IPS DF 6.9 (cell line): ENCODE results near the gene CCDC78.

Experiments used
- DNase-seq: peaks from one replicate; pipeline ENCODE4 v3.0.0-alpha.2; 2013; ENCODE audit warnings: low read depth, low spot score
- H3K27ac ChIP-seq: one replicate; pipeline ENCODE4 v1.5.1; 2013; ENCODE audit warnings: low read length, control low read depth
- H3K27me3 ChIP-seq: 2 replicates; pipeline ENCODE4 v1.6.1; 2013; ENCODE audit warnings: mild to moderate bottlenecking, low read length; ENCODE audit not compliant: control insufficient read depth, insufficient read depth
- H3K36me3 ChIP-seq: 2 replicates; pipeline ENCODE4 v1.6.1; 2013; ENCODE audit warnings: low read length; ENCODE audit not compliant: control insufficient read depth, insufficient read depth
- H3K4me1 ChIP-seq: 2 replicates; pipeline ENCODE4 v1.6.1; 2013; ENCODE audit warnings: low read length; ENCODE audit not compliant: control insufficient read depth, insufficient read depth
- H3K4me3 ChIP-seq: 2 replicates; pipeline ENCODE4 v1.5.1; 2013; ENCODE audit warnings: mild to moderate bottlenecking, low read length
- H3K9me3 ChIP-seq: 2 replicates; pipeline ENCODE4 v1.6.1; 2013; ENCODE audit warnings: low read length, inconsistent platforms; ENCODE audit not compliant: control insufficient read depth, insufficient read depth
- WGBS: extraction: QIAGEN DNeasy Blood & Tissue Kit; methylation state at CpG from one replicate; pipeline ENCODE4 v1.1.7; 2013; ENCODE audit warnings: mixed read lengths, missing lambda C conversion rate; ENCODE audit not compliant: insufficient read length, insufficient coverage; 5-methylcytosine and 5-hydroxymethylcytosine counted together

The CCDC78 gene

GRCh38 chr16:675884-676564, 50.2 kb downstream of the CCDC78 start:
- H3K27ac ChIP-seq, result no peak overlapping the region
- no peaks in the 10 kb centered on the region for H3K27me3 ChIP-seq
- no peaks in the 10 kb centered on the region for H3K9me3 ChIP-seq
- no CpG with 5 or more reads among the region's 25 CpGs for WGBS
- H3K36me3 ChIP-seq, result peaks cover 24% of the 10 kb centered on the region
- no peak for DNase-seq
- peaks cover 7% of the 10 kb centered on the region for H3K4me1 ChIP-seq
- peak overlapping the region; percentile 20; the same call in 1 of the 2 replicates for H3K4me3 ChIP-seq

GRCh38 chr16:674968-675883, 51.0 kb downstream of the CCDC78 start, which contains the start of gene RHBDL1:
Gene RHBDL1 (plus strand): TSS chr16:675671. CDS start chr16:675791, 120 bp downstream.
- peaks cover 7% of the 10 kb centered on the region for H3K4me1 ChIP-seq
- DNase-seq, result no peak
- peaks cover 32% of the 10 kb centered on the region for H3K36me3 ChIP-seq
- no peaks in the 10 kb centered on the region for H3K27me3 ChIP-seq
- H3K27ac ChIP-seq, result no peak within 1 kb of the TSS
- H3K4me3 ChIP-seq, result peak within 1 kb of the TSS; percentile 42; the same call in 1 of the 2 replicates
- no CpG with 5 or more reads among the region's 73 CpGs for WGBS
- H3K9me3 ChIP-seq, result no peaks in the 10 kb centered on the region

- Histone ChIP-seq H3K4me1 (peaks cover 7% of the 10 kb centered on the region), H3K27me3 (no peaks in the 10 kb centered on the region), H3K36me3 (peaks cover 41% of the 10 kb centered on the region), H3K9me3 (no peaks in the 10 kb centered on the region), H3K27ac (no peak overlapping the region), H3K4me3 (no peak overlapping the region)
- DNase-seq, result no peak
- WGBS, result no CpG with 5 or more reads among the region's 22 CpGs
Measured at GRCh38 chr16:674214-674881, 51.9 kb downstream of the CCDC78 start.

- H3K9me3 ChIP-seq, result no peaks in the 10 kb centered on the region
- H3K4me3 ChIP-seq, result no peak overlapping the region
- H3K27ac ChIP-seq, result no peak overlapping the region
- no CpG with 5 or more reads among the region's 18 CpGs for WGBS
- no peak for DNase-seq
- H3K36me3 ChIP-seq, result peaks cover 44% of the 10 kb centered on the region
- H3K4me1 ChIP-seq, result peaks cover 3% of the 10 kb centered on the region; the same call in 1 of the 2 replicates
- no peaks in the 10 kb centered on the region for H3K27me3 ChIP-seq
Measured at GRCh38 chr16:673399-673991, 52.7 kb downstream of the CCDC78 start.

- peaks cover 44% of the 10 kb centered on the region for H3K36me3 ChIP-seq
- DNase-seq, result no peak
- no peak overlapping the region for H3K27ac ChIP-seq
- peaks cover 3% of the 10 kb centered on the region; the same call in 1 of the 2 replicates for H3K4me1 ChIP-seq
- no peak overlapping the region for H3K4me3 ChIP-seq
- H3K27me3 ChIP-seq, result no peaks in the 10 kb centered on the region
- no CpG with 5 or more reads among the region's 21 CpGs for WGBS
- no peaks in the 10 kb centered on the region for H3K9me3 ChIP-seq
Measured at GRCh38 chr16:672851-673250, 53.4 kb downstream of the CCDC78 start.
